AG04449 (cell line): ENCODE results near the gene TTC34.

ENCODE experiments used
- CTCF ChIA-PET: fragments of 350-600 bp; formaldehyde crosslinking; extraction: SDS; loops from one replicate; lab custom pipeline; 2021; ENCODE audit warnings: antibody characterized with exemption; lab: Yijun Ruan, JAX
- POLR2A ChIA-PET: fragments of 400-600, 350-600 bp; formaldehyde crosslinking; extraction: SDS; loops from one replicate; lab custom pipeline; 2020; ENCODE audit warnings: antibody characterized with exemption, inconsistent platforms; lab: Yijun Ruan, JAX
- DNase-seq: peaks from one replicate; pipeline ENCODE4 v3.0.0-alpha.2; 2010; ENCODE audit warnings: low read depth, low spot score
- H3K4me3 ChIP-seq: 2 replicates; pipeline ENCODE4 v1.5.1; 2011; ENCODE audit warnings: low read depth, mild to moderate bottlenecking, control low read depth, low read length
- TF ChIP-seq, protein P1 (sequence below): IDR thresholded peaks from one replicate; pipeline ENCODE4 v1.5.1; 2011; ENCODE audit warnings: mild to moderate bottlenecking, moderate library complexity, low read length, control low read depth, inconsistent platforms; ENCODE audit not compliant: insufficient read depth; ENCODE audit errors: missing control alignments

Gene TTC34

DNA sequence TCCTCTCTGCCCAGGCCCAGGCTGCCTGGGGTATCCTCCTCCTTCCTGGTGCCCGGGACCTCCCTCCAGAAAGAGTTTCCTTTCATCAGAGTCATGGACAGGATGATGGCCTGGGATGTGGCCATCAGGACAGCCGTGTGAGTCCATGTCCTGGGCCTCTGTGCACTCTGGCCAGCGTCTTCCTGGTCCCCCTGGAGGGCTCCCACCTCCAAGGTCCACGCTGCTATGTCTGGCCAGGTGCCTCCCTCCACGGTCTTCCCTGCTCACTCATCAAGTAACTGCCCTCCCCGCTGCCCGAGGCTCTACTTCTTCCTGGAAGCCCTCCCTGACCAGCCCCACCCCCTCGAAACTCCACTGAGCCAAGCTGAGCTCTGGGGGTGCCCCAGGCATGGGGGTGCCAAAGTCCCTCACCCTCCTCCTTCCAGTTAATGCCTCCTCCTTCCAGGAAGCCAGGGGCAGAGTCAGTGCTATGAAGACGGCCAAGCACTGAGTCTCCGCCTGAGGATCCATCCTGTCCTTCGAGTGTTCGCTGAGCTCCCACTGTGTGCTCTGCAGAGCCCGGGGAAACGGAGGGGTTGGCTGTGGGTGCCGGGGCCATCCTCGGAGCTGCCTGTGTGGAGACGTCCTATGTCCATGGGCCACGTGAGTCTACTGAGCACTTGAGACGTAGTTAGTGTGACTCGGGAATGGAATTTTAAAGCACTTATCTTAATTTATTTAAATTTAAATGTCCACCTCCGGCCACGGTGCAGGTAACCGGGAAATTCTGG lies 28.5 kb upstream of the TTC34 start:
- CTCF ChIA-PET, result no interaction called here
- TF ChIP-seq, protein P1, sequence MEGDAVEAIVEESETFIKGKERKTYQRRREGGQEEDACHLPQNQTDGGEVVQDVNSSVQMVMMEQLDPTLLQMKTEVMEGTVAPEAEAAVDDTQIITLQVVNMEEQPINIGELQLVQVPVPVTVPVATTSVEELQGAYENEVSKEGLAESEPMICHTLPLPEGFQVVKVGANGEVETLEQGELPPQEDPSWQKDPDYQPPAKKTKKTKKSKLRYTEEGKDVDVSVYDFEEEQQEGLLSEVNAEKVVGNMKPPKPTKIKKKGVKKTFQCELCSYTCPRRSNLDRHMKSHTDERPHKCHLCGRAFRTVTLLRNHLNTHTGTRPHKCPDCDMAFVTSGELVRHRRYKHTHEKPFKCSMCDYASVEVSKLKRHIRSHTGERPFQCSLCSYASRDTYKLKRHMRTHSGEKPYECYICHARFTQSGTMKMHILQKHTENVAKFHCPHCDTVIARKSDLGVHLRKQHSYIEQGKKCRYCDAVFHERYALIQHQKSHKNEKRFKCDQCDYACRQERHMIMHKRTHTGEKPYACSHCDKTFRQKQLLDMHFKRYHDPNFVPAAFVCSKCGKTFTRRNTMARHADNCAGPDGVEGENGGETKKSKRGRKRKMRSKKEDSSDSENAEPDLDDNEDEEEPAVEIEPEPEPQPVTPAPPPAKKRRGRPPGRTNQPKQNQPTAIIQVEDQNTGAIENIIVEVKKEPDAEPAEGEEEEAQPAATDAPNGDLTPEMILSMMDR, result no peak
- POLR2A ChIA-PET, result no interaction called here
- no peak for DNase-seq
- H3K4me3 ChIP-seq, result no peak overlapping the region

DNA sequence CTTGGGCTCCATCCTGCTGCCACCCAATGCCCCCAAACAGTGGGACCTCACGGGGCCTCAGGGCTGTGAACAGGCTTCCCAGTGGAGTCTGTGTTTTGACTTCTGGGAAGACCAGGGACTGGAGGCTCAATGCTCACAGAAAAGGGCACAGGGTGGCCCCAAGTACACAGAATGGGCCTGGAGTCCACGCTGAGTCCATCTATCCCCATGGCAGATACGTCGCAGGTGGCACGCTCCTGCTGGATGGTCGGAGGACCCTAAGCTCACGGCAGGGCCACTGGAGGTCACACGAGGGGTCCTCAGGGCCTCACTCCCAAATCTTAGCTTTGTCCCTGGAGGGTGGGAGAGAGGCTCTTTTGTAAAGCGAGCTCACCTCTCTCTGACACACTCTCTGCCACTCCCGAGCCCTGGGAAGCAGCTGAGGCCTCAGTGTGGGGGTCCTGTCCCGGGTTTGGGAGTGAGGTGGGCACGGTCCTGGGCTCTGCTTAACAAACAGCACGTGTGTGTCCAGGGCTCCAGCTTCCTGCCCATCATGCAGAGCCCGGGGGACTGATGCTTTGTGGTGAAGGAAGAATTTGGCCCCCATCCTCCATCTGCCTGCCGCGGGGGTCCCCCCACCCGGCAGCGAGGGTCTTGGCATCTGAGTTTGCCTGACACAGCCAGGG lies 27.2 kb upstream of the TTC34 start:
- CTCF ChIA-PET, result no interaction called here
- POLR2A ChIA-PET, result no interaction called here
- no peak overlapping the region for H3K4me3 ChIP-seq
- no peak for DNase-seq
- TF ChIP-seq, protein P1, result no peak

GRCh38 chr1:2826736-2827292 lies 25.3 kb upstream of the TTC34 start:
- no peak overlapping the region for H3K4me3 ChIP-seq
- no peak for DNase-seq
- TF ChIP-seq, protein P1, result no peak
- ChIA-PET CTCF (no interaction called here), POLR2A (no interaction called here)

GRCh38 chr1:2826316-2826715 lies 24.8 kb upstream of the TTC34 start:
- TF ChIP-seq, protein P1, result no peak
- DNase-seq, result no peak
- no peak overlapping the region for H3K4me3 ChIP-seq
- POLR2A ChIA-PET, result no interaction called here
- CTCF ChIA-PET, result no interaction called here

DNA sequence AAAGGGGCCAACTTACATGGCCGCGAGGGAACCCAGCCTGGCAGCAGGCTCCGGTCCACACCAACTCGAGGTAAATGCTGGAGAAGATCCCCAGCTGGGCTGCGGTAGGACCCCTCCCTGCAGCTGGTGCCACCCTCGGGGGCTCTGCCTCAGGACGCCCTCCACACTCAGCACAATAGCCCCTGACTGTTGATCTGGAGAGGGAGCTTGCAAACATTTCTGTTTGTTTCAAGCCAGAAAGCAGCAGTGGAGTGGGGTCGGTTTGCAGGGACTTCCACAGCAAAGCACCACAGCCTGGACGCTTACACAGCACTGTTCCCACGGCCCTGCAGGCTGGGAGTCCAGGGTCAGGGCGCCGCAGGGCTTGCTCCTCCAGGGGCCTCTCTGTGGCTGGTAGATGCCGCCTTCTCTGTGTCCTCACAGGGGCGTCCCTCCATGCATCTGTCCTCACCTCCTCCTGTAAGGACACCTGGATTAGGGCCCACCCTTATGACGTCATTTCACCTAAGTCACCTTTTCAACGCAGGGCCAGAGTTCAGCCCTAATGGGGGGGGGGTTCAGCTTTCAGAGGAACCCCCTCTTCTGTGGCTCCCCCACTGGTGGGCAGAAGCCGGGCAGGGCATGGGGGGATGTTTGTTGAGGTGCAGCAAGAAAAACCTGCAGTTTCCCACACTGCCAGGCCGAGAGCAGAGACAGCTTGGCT lies 24.1 kb upstream of the TTC34 start:
- H3K4me3 ChIP-seq, result no peak overlapping the region
- POLR2A ChIA-PET, result no interaction called here
- TF ChIP-seq, protein P1, result no peak
- CTCF ChIA-PET, result no interaction called here
- no peak for DNase-seq

DNA sequence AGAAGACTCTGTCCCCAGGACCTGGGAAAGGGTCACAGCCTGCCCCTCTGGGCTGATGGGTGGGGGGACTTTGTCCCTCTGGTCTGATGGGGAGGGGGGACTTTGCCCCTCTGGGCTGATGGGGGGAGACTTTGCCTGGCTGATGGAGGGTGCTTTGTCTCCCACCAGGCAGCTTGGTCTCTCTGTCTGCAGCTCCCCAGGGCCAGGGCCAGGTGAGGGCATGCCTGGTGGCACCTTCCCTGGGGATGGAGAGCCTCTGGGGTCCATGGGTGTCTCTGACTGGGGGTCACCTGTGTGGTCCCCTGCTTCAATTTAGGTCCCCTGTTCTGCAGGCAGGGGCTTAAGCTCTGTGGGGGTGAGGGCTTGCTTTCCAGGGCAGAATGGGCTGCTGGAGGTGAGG lies 23.5 kb upstream of the TTC34 start:
- ChIA-PET CTCF (no interaction called here), POLR2A (no interaction called here)
- DNase-seq, result no peak
- TF ChIP-seq, protein P1, result no peak
- no peak overlapping the region for H3K4me3 ChIP-seq
